GM21717 (cell line): ENCODE data around the gene UGT1A10.
"Not testable (repeated sequence)": the region's sequence is repeated elsewhere in the genome, so short reads cannot be mapped to it uniquely, and the experiment has no call there.

Experiments used
- ATAC-seq: cut with Tn5 transposase; IDR thresholded peaks from one replicate; pipeline ENCODE4 v1.9.1; 2021; ENCODE audit warnings: mild to moderate bottlenecking, moderate library complexity; ENCODE audit not compliant: unreplicated experiment

UGT1A10 gene

DNA sequence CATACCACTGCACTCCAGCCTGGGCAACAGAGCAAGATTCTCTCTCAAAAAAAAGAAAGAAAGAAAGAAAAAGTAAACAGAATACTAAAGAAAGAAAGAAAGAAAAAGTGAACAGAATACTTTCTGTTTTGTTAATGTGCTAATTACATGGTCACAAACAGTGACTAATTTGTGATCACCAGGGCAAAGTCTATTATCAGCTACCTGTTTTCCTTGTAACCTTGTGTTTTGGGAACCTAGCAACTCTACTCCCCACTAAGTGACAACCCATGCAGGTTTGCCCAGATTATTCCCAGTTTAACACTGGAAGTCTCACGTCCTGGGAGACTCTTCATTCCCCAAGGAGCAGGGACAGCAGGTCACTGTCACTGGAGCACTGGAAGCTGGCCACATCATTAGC, 18.8 kb downstream of the UGT1A10 start:
- ATAC-seq, result no peak

DNA sequence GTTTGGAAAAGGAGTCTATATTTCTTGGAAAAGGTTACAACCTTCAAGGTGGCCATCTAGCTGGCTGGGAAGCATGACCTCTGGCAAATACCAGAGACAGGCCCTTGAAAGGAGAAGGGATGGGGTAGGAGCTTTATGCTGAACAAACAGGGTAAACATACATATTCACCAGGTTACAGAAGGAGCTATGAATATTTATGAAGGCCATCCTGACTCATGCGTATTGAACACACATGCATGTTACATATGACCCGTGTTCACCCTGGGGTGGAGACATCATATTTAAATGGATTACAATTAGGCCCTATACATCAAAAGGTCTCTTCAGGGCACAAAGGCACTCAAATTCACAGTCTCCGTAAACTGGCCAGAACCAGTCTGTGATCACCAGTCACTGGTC, 19.7 kb downstream of the UGT1A10 start:
- not testable (repeated sequence) for ATAC-seq

DNA sequence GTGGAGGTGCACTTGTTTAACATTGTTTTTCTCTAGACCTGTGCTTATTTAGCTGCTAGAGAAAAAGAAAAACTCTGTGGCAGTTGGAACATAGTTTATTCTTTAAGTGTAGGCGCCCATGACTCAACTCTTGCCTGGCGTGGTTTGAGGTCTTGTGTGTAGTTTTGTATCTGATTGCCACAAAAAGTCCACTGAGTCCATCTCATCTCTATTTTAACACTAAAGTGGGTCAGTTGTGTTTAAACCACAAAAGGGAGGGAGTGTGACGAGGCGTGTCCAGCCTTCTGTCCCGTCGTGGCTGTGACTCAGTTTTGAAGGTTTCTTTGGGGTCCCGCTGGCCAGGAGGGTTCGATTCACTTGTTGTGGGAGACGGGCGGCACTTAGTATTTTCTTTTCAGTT, 20.2 kb downstream of the UGT1A10 start:
- ATAC-seq, result no peak

DNA sequence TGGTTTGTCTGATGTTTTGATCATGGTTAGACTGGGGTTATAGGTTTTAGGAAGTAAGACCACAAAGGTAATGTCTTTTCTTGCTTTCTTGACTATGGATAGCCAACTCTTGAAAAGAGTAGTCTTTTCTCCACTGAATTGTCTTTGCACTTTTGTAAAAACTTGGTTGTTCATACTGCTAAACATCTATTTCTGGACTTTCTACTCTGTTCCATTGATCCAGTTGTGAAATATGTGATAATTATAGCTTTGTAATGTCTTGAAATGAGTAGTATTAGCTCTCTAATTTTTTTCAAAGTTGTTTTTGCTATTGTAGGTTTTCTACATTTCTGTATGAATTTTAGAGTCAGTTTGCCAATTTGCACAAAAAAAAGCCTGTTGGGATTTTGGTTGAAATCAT, 22.4 kb downstream of the UGT1A10 start:
- ATAC-seq, result no peak

DNA sequence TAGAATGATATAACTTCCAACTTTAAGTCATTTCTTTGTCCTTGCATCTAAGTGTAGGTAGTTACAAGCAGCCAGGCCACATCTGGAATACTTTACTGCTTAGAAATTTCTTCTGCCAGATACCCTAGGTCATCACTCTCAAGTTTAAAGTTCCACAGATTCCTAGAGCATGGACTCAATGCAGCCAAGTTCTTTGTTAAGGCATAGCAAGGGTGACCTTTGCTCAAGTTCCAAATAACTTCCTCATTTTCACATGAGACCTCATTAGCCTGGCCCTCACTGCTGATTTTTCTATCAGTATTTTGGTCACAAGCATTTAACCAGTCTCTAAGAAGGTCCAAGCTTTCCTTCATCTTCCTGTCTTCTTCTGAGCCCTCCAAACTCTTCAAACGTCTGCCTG, 27.7 kb downstream of the UGT1A10 start:
- ATAC-seq, result no peak

GRCh38 chr2:233668605-233669260, 32.5 kb downstream of the UGT1A10 start:
- ATAC-seq, result no peak

DNA sequence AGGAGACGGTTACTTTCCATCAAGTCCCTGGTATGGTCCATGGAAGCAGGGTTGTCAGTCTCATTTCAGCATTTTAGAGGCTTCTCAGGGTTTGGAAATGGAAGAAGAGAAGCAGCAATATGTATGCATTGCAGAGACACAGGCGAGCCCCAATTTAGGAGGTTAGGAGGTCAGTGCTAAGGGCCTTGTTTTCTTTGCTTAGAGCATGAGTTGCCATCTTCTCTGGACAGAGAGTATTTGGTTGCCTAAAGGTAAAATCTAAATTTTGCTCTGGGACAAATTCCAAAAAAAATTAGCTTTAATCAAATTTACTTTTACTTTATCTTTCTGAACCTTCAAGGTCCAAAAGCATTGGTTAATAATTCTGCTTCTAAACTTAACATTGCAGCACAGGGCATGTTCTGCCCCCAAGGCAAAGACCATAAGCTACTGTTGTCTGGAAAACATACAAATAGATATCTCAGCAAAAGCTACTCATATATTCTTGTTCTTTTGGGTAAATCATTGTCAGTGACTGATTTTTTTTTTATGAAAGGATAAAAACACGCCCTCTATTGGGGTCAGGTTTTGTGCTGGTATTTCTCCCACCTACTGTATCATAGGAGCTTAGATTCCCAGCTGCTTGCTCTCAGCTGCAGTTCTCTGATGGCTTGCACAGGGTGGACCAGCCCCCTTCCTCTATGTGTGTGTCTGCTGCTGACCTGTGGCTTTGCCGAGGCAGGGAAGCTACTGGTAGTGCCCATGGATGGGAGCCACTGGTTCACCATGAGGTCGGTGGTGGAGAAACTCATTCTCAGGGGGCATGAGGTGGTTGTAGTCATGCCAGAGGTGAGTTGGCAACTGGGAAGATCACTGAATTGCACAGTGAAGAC, 35.3 kb downstream of the UGT1A10 start, which contains the start of gene UGT1A9:
Gene UGT1A9, plus strand, starts transcription at position 609 of the 872 bp plus-strand sequence. Its CDS starts 37 bp downstream, at position 646.
- ATAC-seq, result no peak

DNA sequence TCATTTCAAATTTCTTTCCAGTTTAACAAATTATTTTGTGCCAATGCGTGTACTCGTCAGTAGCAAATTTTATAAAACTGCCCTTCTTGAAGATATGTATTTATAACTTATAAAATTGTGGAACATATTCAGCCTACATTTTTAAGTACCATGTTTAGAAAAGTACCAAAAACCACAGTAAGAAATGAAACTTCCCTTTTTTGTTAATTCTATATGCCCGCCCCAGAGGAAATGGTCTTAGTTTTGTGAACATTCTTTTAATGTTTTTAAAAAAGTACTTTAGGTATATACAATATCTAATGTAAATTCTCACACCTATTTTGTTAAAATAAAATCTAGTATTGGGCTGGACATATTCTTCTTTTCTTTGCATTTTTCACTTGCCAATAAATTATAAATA, 36.6 kb downstream of the UGT1A10 start:
- ATAC-seq, result no peak

DNA sequence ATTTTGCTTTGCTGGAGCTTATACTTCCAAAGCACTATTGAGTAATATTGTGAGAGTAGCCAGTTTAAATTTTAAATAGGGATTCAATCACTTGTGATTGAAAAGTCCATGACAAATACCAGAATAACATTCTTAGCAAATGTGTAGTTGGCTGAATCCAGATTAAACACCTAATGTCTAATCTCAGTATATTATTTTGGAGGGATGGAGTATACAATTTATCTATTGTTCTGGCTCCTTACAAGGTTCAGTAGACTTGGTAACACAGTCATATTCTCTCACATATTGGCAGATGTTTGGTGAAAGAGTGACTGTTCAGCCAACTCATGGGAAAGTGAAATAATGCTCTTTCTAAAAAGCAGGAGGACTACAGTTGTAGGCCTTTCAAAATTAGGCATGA, 37.6 kb downstream of the UGT1A10 start:
- ATAC-seq, result no peak

GRCh38 chr2:233674314-233674713, 38.1 kb downstream of the UGT1A10 start:
- no peak for ATAC-seq

- no peak for ATAC-seq
These were observed 38.7 kb downstream of the UGT1A10 start for GRCh38 chr2:233674995-233675394.

GRCh38 chr2:233676046-233676445, 39.8 kb downstream of the UGT1A10 start:
- no peak for ATAC-seq

DNA sequence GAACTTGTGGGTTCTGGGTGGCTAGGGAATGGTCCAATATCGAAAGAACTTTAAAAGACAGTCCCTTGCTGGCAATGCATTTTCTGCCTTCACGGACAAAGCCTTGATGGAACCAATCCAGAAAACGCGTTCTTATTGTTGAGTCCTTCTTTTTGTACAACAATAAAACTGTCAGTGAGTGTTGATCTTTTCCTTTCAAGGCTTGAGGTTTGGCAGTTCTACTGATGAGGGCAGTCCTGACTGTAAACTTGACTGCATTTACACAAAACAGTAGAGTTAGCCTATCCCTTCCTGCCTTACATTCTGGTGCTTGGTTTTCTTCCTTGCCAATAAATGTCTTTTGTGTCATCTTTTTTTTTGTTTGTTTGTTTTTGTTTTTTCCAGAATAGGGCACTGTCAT, 42.9 kb downstream of the UGT1A10 start:
- no peak for ATAC-seq

- ATAC-seq, result no peak
These were observed 44.3 kb downstream of the UGT1A10 start for GRCh38 chr2:233680361-233681045.

DNA sequence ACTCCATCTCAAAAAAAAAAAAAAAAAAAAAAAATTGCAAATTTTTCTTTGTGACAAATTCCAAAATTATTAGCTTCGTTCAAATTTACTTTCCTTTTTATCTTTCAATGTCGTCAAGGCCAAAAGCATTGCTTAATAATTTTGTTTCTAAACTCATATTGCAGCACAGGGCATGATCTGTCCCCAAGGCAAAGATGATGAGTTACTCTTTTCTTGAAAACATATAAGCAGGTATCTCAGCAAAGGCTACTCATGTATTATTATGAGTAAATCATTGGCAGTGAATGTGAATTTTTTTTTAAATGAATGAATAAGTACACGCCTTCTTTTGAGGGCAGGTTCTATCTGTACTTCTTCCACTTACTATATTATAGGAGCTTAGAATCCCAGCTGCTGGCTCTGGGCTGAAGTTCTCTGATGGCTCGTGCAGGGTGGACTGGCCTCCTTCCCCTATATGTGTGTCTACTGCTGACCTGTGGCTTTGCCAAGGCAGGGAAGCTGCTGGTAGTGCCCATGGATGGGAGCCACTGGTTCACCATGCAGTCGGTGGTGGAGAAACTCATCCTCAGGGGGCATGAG, 45.4 kb downstream of the UGT1A10 start, which contains the start of gene UGT1A7:
Gene UGT1A7, plus strand, starts transcription at position 381 of the 579 bp plus-strand sequence. Its CDS starts 37 bp downstream, at position 418.
- no peak for ATAC-seq

- ATAC-seq, result no peak
These were observed 48.4 kb downstream of the UGT1A10 start for GRCh38 chr2:233684640-233685039.

DNA sequence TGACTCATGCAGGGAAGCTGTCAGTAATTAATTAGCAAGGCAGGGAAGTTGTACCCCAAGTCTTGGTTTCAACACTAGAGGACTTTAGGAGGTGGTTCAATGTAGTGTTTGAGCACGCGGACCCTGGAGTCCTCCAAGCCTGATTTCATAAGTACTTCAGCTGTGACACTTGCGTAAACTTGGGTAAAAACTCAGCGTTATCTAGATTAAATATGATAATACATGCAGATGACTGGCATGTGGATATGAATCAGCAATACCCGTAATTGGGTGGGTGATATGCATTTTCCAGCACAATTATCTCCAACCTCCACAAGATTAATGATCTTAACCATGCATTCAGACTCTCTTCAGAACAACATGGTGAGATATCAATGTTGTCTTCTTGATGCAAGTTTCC, 50.7 kb downstream of the UGT1A10 start:
- ATAC-seq, result no peak

- ATAC-seq, result no peak
These were observed 52.1 kb downstream of the UGT1A10 start for GRCh38 chr2:233688341-233688740.

- ATAC-seq, result no peak
These were observed 52.8 kb downstream of the UGT1A10 start for GRCh38 chr2:233689031-233689430.

DNA sequence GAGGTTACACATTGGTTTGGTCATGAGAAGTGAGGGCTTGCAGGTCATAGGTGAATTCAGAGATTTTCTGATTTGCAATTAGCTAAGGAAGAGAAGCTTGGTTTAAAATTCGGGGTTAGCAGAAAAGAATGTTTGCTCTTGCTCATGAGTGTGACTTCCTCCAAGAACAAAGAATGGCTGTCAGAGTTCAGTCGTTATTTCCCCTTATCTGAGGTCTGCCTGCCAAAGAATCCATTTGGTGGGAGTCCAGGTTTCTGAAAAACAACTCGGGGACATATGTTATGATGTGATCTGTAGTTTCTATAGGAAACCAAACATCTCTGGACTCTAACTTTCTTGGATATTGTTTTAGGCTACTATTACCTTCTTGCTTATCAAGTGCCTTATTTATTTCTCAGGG, 53.3 kb downstream of the UGT1A10 start:
- ATAC-seq, result no peak

DNA sequence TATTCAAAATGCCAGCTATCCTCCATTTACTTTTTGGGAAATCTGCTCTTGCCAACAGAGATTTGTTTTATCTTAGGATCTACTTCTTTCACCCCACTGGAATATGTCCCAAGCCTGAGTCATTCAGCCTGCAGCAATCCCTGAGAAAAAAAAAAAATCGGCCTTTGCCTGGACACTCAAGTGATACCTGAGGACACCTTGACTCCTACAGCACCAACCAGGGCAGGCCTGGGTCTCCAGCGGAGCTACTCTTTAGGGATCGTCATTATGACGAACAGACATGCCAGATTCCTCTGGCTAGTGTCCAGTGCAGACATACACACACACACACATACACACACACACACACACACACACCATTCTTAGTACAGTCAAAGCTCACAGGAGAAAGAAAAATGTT, 54.2 kb downstream of the UGT1A10 start:
- no peak for ATAC-seq
